ENCODE results near the gene GALK2. TPM values are rescaled to one million over a fixed set of nuclear protein-coding genes. Genes with fewer than 3 reads are reported as not detected.

Gene GALK2
- total RNA-seq, 2 donors from 2014 or later: 28.5 to 52.3 TPM

DNA sequence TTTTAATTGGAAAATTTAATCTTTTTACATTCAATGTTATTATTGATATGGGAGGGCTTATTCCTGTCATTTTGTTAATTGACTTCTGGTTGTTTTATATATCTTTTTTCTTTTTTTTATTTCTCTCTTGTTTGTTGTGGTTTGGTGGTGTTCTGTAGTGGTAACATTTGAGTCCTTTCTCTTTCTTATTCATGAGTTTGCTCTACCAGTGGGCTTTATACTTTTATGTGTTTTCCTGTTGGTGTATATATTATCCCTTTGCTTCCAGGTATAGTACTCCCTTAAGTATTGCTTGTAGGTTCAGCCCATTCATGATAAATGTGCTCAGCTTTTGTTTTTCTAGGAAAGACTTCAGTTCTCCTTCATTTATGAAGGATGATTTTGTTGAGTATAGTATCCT lies 57.6 kb downstream of the GALK2 start:
- intact Hi-C loops (cut with DNase I): no loop called here
- no peak for TF ChIP-seq POLR2AphosphoS5 (IDR thresholded peaks at IDR 0.05)
- no peak for TF ChIP-seq POLR2A (IDR thresholded peaks at IDR 0.05)
- TF ChIP-seq, protein P1, sequence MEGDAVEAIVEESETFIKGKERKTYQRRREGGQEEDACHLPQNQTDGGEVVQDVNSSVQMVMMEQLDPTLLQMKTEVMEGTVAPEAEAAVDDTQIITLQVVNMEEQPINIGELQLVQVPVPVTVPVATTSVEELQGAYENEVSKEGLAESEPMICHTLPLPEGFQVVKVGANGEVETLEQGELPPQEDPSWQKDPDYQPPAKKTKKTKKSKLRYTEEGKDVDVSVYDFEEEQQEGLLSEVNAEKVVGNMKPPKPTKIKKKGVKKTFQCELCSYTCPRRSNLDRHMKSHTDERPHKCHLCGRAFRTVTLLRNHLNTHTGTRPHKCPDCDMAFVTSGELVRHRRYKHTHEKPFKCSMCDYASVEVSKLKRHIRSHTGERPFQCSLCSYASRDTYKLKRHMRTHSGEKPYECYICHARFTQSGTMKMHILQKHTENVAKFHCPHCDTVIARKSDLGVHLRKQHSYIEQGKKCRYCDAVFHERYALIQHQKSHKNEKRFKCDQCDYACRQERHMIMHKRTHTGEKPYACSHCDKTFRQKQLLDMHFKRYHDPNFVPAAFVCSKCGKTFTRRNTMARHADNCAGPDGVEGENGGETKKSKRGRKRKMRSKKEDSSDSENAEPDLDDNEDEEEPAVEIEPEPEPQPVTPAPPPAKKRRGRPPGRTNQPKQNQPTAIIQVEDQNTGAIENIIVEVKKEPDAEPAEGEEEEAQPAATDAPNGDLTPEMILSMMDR (IDR thresholded peaks at IDR 0.05): no peak
- no peak overlapping the region for H3K4me3 ChIP-seq

DNA sequence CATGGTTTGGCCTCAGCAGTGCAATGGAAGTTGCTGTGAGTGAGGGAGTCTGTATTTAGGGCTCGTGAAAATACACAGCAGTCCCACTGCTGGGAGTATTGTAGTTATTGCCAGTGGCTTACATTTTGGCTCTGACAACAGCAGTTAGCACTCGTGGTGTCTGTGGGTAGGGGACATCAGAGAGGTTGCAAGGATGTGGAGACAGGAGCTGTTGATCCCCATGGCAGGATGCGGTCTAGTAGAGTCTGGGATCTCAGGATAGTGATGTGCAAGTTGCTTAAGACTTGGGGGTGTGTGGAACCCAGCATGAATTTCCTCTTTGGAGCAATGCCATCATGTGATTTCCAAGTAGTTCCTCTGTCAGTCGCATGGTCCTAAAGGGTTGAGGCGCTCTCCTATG lies 59.9 kb downstream of the GALK2 start:
- no peaks in the 10 kb centered on the region for H3K4me1 ChIP-seq (replicated peaks)
- H3K36me3 ChIP-seq: no peaks in the 10 kb centered on the region
- TF ChIP-seq POLR2AphosphoS5 (IDR thresholded peaks at IDR 0.05) (no peak), POLR2A (IDR thresholded peaks at IDR 0.05) (no peak)
- TF ChIP-seq, protein P1 (IDR thresholded peaks at IDR 0.05): no peak
- no peak overlapping the region for H3K27ac ChIP-seq
- no peak for DNase-seq (ENCODE audit: low spot score)
- no peaks in the 10 kb centered on the region for H3K27me3 ChIP-seq (replicated peaks; ENCODE audit: insufficient read depth)
- no peaks in the 10 kb centered on the region for H3K9me3 ChIP-seq
- no peak overlapping the region for H3K4me3 ChIP-seq
- intact Hi-C loops (cut with DNase I): loop anchor here (5.0 to 10.0 kb wide), 3 partner anchors 395 to 917 kb away; partner anchors contain the start of genes DTWD1 and FAM227B
- 97% methylated on average over 5 of the region's 5 CpGs for WGBS

More for the DNA sequence above, 57.6 kb downstream of the GALK2 start:
- Histone ChIP-seq H3K9me3 (no peaks in the 10 kb centered on the region), H3K36me3 (no peaks in the 10 kb centered on the region), H3K27ac (no peak overlapping the region), H3K27me3 (replicated peaks; ENCODE audit: insufficient read depth) (no peaks in the 10 kb centered on the region), H3K4me1 (replicated peaks) (no peaks in the 10 kb centered on the region)
- no peak for DNase-seq (ENCODE audit: low spot score)

DNA sequence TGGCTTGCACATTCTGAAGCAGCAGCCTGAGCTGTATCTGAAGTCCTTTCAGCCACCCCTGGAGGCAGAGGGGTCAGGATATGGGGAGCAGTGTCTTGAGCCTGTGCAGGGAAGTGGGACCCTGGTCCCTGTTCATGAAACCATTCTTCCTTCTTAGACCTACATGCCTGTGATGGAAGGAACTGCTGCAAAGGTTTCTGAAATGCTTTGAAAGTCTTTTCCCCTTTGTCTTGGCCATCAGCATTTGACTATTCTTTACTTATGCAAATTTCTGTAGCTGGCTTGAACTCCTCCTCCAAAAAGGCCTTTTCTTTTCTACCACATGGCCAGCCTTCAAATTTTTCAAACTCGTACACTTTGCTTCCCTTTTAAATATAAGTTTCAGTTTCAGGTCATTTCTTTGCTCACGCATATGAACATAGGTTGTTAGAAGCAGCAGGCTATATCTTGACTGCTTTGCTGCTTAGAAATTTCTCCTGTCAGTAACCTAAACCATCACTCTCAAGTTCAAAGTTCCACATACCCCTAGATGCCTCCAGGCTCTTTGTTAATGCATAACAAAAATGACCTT lies 62.3 kb downstream of the GALK2 start:
- 92% methylated on average over 2 of the region's 2 CpGs for whole genome bisulfite sequencing
- TF ChIP-seq, protein P1 (IDR thresholded peaks at IDR 0.05): no peak
- no peak for TF ChIP-seq POLR2AphosphoS5 (IDR thresholded peaks at IDR 0.05)
- no peak for TF ChIP-seq POLR2A (IDR thresholded peaks at IDR 0.05)
- intact Hi-C loops (cut with DNase I): loop anchor here (5.0 to 10.0 kb wide), 3 partner anchors 392 to 915 kb away; partner anchors contain the start of genes DTWD1 and FAM227B

DNA sequence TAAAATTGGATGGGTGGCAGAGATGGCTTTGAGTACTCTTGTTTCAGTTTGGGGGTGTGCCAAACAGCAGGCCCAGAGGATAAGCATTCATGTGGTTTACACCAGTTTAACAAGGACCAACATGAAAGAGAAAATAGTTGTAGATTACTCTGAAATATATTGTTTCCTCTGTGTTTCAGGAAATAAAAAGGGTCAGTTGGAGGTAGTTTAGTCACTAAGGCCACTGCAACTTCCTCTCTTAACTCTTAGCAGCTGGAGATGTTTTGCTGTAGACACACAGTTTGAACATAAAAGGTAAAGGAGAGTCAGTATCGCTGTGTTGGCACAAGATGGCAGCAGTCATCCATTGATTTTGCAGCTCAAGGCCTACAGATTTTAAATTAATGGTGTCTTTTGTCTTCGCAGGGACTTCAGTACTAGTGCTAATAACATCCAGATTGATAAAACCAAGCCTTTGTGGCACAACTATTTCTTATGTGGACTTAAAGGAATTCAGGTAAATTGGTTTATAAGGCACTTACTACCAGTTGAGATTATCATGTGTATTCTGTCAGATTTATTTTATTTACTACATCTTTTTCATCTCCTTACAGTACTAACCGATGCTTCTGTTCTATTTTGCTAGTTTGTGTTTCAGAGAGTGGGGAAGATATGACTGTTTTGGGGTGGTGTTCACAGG lies 65.5 kb downstream of the GALK2 start:
- Histone ChIP-seq H3K27ac (no peak overlapping the region), H3K4me1 (replicated peaks) (peaks cover 6% of the 10 kb centered on the region), H3K27me3 (replicated peaks; ENCODE audit: insufficient read depth) (no peaks in the 10 kb centered on the region), H3K36me3 (peaks cover 0 to 4% of the 10 kb centered on the region in 2 donors), H3K4me3 (no peak overlapping the region), H3K9me3 (no peaks in the 10 kb centered on the region)
- TF ChIP-seq, protein P1 (IDR thresholded peaks at IDR 0.05): peak in 3 of 4 experiments; percentile 48 to 75 (median 52)
- TF ChIP-seq POLR2AphosphoS5 (IDR thresholded peaks at IDR 0.05) (peak; percentile 25), POLR2A (IDR thresholded peaks at IDR 0.05) (no peak)
- DNase-seq (ENCODE audit: low spot score): peak; percentile 19
- intact Hi-C loops (cut with DNase I): loop anchor here (2.0 to 10.0 kb wide), 5 partner anchors 187 to 817 kb away; partner anchors contain the start of genes DTWD1, FAM227B and FGF7
- WGBS: 38% methylated on average over 3 of the region's 3 CpGs

More for the DNA sequence above, 62.3 kb downstream of the GALK2 start:
- H3K36me3 ChIP-seq: no peaks in the 10 kb centered on the region
- no peaks in the 10 kb centered on the region for H3K27me3 ChIP-seq (replicated peaks; ENCODE audit: insufficient read depth)
- no peaks in the 10 kb centered on the region for H3K9me3 ChIP-seq
- H3K4me3 ChIP-seq: no peak overlapping the region
- H3K27ac ChIP-seq: no peak overlapping the region
- no peak for DNase-seq (ENCODE audit: low spot score)
- no peaks in the 10 kb centered on the region for H3K4me1 ChIP-seq (replicated peaks)
